ENCODE data around the gene RNU4-1.

DNA sequence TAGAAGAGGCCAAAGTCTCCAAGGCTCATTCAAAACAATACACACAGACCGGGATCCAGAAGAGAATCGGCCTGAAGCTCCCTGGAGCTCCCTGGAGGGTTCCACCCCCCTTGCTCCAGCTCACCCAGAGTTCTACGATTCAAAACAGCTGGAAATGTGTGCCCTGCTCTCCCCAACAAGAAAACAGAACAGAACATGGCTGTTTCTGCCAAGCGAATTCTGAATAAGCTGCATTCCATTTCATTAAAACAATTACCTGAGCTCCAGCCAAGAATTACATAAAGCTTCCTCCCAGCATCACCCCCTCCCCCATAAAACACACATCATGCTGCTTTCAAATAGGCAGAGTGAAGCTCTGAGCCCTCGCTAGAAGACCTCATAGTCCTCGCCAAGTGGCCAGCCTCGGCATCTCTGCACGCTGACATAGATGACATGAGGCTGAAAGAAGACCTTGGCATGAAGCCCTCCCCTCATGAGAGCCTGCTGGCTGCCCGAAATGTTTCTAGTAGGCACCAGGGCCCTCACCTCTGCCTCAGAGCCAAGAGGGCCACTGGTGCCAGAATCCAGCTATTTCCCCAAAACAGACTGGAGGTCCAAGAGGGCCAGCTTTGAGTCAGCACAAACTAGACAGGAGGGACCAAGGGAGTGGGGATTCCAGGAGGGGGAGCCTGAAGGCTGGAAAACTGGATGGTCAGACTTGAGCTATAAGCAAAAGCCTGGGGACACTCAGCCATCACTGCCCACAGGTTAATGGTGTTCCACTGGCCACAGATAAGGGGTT, 35.8 kb downstream of the RNU4-1 start:
- TF ChIP-seq, protein P1, sequence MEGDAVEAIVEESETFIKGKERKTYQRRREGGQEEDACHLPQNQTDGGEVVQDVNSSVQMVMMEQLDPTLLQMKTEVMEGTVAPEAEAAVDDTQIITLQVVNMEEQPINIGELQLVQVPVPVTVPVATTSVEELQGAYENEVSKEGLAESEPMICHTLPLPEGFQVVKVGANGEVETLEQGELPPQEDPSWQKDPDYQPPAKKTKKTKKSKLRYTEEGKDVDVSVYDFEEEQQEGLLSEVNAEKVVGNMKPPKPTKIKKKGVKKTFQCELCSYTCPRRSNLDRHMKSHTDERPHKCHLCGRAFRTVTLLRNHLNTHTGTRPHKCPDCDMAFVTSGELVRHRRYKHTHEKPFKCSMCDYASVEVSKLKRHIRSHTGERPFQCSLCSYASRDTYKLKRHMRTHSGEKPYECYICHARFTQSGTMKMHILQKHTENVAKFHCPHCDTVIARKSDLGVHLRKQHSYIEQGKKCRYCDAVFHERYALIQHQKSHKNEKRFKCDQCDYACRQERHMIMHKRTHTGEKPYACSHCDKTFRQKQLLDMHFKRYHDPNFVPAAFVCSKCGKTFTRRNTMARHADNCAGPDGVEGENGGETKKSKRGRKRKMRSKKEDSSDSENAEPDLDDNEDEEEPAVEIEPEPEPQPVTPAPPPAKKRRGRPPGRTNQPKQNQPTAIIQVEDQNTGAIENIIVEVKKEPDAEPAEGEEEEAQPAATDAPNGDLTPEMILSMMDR (IDR thresholded peaks at IDR 0.05; ENCODE audit: insufficient read depth, low read depth, low read length): no peak
- TF ChIP-seq EZH2 (IDR thresholded peaks at IDR 0.05; ENCODE audit: insufficient read depth, low read length): no peak
